IPS-NIHi7 (cell line): Measurements from ENCODE around the gene DMD.

ENCODE experiments used
- DNase-seq: peaks from one replicate; pipeline ENCODE4 v3.0.0; 2012; ENCODE audit warnings: mixed read lengths; ENCODE audit errors: extremely low spot score

DMD gene

GRCh38 chrX:32280921-32281320 is 930.4 kb downstream of the DMD start:
- no peak for DNase-seq

- DNase-seq, result no peak
Observed at GRCh38 chrX:32280489-32280888, 930.9 kb downstream of the DMD start.

GRCh38 chrX:32276153-32276552 is 935.2 kb downstream of the DMD start:
- no peak for DNase-seq

GRCh38 chrX:32269866-32270265 is 941.5 kb downstream of the DMD start:
- DNase-seq, result no peak

- no peak for DNase-seq
Observed at GRCh38 chrX:32268207-32268606, 943.1 kb downstream of the DMD start.

GRCh38 chrX:32267796-32268195 is 943.6 kb downstream of the DMD start:
- DNase-seq, result no peak

- peak; percentile 47 for DNase-seq
Observed at GRCh38 chrX:32246675-32247074, 964.7 kb downstream of the DMD start.

GRCh38 chrX:32195611-32196010 is 1015.7 kb downstream of the DMD start:
- DNase-seq, result no peak

- DNase-seq, result no peak
Observed at GRCh38 chrX:32191316-32191715, 1020.0 kb downstream of the DMD start.

- no peak for DNase-seq
Observed at GRCh38 chrX:32185160-32185559, 1026.2 kb downstream of the DMD start.

GRCh38 chrX:32183066-32183465 is 1028.3 kb downstream of the DMD start:
- DNase-seq, result no peak

- no peak for DNase-seq
Observed at GRCh38 chrX:32176510-32176909, 1034.8 kb downstream of the DMD start.

GRCh38 chrX:32170481-32170880 is 1040.9 kb downstream of the DMD start:
- DNase-seq, result no peak

- DNase-seq, result peak; percentile 14
Observed at GRCh38 chrX:32155044-32155638, 1056.2 kb downstream of the DMD start.

- no peak for DNase-seq
Observed at GRCh38 chrX:32153585-32153984, 1057.8 kb downstream of the DMD start.

- DNase-seq, result no peak
Observed at GRCh38 chrX:32150141-32150540, 1061.2 kb downstream of the DMD start.

- DNase-seq, result no peak
Observed at GRCh38 chrX:32141841-32142240, 1069.5 kb downstream of the DMD start.

GRCh38 chrX:32139476-32139875 is 1071.9 kb downstream of the DMD start:
- DNase-seq, result no peak

GRCh38 chrX:32137525-32137924 is 1073.8 kb downstream of the DMD start:
- DNase-seq, result peak; percentile 46

- DNase-seq, result no peak
Observed at GRCh38 chrX:32126997-32127396, 1084.4 kb downstream of the DMD start.

GRCh38 chrX:32118832-32119231 is 1092.5 kb downstream of the DMD start:
- DNase-seq, result no peak

GRCh38 chrX:32116047-32116446 is 1095.3 kb downstream of the DMD start:
- peak; percentile 32 for DNase-seq

- DNase-seq, result no peak
Observed at GRCh38 chrX:32087663-32088062, 1123.7 kb downstream of the DMD start.

- no peak for DNase-seq
Observed at GRCh38 chrX:32084757-32085156, 1126.6 kb downstream of the DMD start.
